Left ventricle myocardium inferior (tissue), 1 donor: ENCODE data around the gene BBS4. TPM values are rescaled to one million over a fixed set of nuclear protein-coding genes. Genes with fewer than 3 reads are reported as not detected.

Source experiments
- DNase-seq: peaks from one replicate; pipeline ENCODE4 v3.0.0-alpha.2; 2020
- H3K27ac ChIP-seq: fragments of 200-600 bp; replicated peaks from 2 replicates; pipeline ENCODE4 v1.8.0; 2021
- H3K27me3 ChIP-seq: fragments of 200-600 bp; 2 replicates; pipeline ENCODE4 v1.8.0; 2021; ENCODE audit warnings: low read depth
- H3K36me3 ChIP-seq: fragments of 200-600 bp; 2 replicates; pipeline ENCODE4 v1.8.0; 2021
- H3K4me1 ChIP-seq: fragments of 200-600 bp; 2 replicates; pipeline ENCODE4 v1.8.0; 2021
- H3K4me3 ChIP-seq: fragments of 200-600 bp; 2 replicates; pipeline ENCODE4 v1.8.0; 2021; ENCODE audit warnings: mild to moderate bottlenecking, moderate library complexity
- H3K9me3 ChIP-seq: fragments of 200-600 bp; replicated peaks from 2 replicates; pipeline ENCODE4 v1.8.0; 2021
- intact Hi-C: fragments of 100-400 bp; cut with micrococcal nuclease; formaldehyde crosslinking; loops from one replicate; pipeline ENCODE4 v1.11.0; 2022
- total RNA-seq: library from RNA; stranded (reverse); fragmentation: NEBNext Ultra II Directional; extraction: Animal tissue kit (Norgen Biotek cat#: 25700); gene quantifications from one replicate; pipeline ENCODE4 v1.2.1, GENCODE V29; 2021
- TF ChIP-seq, protein P1 (sequence below): fragments of 200-600 bp; IDR thresholded peaks from 2 replicates; pipeline ENCODE4 v1.8.0; 2021; ENCODE audit warnings: antibody characterized with exemption, mild to moderate bottlenecking, borderline replicate concordance
- donor health status: DM: no; HTN: yes; CAD: no; lungs with severe emphysema.

BBS4 gene
- total RNA-seq, 1 donor from 2014 or later = 11.8 TPM

DNA sequence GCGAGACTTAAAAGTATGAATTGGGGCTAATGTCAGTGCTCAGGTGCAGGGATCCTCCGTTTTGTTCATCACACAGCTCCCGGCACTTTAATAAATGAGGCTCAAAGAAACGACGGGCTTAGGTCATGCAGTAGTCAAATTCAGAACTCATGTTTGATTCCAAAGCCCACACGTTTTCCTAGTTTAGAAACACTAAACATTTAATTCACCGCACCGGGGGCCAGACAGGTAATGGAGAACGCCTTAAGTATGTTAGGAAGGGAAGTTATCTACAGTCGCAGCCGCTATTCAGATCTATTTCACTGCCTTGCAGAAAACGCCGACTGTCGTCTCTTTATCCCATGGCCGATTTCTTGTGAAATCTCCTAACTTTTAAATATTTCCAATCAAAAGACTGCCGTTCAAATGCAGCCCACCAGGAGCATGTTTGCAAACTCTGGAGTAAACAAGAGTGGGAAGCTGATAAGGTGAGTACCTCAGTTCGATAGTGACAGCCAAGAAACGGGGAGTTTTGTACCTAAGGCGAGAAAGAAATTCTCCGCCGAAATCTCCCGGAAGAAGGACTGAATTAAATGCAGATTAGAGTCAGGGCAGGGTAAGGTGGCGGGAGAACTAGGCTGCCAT, 594 bp upstream of the BBS4 start:
- intact Hi-C loops = no loop called here
- TF ChIP-seq, protein P1, sequence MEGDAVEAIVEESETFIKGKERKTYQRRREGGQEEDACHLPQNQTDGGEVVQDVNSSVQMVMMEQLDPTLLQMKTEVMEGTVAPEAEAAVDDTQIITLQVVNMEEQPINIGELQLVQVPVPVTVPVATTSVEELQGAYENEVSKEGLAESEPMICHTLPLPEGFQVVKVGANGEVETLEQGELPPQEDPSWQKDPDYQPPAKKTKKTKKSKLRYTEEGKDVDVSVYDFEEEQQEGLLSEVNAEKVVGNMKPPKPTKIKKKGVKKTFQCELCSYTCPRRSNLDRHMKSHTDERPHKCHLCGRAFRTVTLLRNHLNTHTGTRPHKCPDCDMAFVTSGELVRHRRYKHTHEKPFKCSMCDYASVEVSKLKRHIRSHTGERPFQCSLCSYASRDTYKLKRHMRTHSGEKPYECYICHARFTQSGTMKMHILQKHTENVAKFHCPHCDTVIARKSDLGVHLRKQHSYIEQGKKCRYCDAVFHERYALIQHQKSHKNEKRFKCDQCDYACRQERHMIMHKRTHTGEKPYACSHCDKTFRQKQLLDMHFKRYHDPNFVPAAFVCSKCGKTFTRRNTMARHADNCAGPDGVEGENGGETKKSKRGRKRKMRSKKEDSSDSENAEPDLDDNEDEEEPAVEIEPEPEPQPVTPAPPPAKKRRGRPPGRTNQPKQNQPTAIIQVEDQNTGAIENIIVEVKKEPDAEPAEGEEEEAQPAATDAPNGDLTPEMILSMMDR = no peak
- H3K4me3 ChIP-seq = peak overlapping the region; percentile 81
- H3K36me3 ChIP-seq = no peaks in the 10 kb centered on the region
- H3K27ac ChIP-seq = peak overlapping the region; percentile 90
- H3K9me3 ChIP-seq = no peaks in the 10 kb centered on the region
- no peaks in the 10 kb centered on the region for H3K27me3 ChIP-seq
- DNase-seq = no peak
- H3K4me1 ChIP-seq = peaks cover 25% of the 10 kb centered on the region

DNA sequence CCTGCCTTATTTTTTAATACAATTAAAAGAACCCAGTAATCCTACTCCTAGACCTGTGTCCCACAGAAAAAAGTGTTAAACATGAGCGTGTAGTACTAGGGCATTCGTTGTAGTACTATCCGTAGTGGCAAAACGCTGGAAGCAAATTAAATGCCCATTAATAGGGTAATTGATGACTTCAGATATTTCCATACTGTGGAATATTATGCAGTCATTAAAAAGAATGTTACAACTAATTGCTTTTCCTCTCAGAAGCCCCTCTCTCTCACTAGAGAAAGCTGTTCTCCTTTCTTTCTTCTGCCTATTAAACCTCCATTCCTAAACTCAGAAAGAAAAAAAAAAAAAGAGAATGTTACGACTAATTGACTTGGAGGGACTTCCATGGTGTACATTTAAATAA, 2.7 kb downstream of the BBS4 start:
- intact Hi-C loops = no loop called here
- Histone ChIP-seq H3K27me3 (no peaks in the 10 kb centered on the region), H3K9me3 (no peaks in the 10 kb centered on the region), H3K4me1 (peaks cover 25% of the 10 kb centered on the region), H3K27ac (no peak overlapping the region), H3K36me3 (no peaks in the 10 kb centered on the region), H3K4me3 (no peak overlapping the region)
- TF ChIP-seq, protein P1 = no peak
- DNase-seq = no peak

DNA sequence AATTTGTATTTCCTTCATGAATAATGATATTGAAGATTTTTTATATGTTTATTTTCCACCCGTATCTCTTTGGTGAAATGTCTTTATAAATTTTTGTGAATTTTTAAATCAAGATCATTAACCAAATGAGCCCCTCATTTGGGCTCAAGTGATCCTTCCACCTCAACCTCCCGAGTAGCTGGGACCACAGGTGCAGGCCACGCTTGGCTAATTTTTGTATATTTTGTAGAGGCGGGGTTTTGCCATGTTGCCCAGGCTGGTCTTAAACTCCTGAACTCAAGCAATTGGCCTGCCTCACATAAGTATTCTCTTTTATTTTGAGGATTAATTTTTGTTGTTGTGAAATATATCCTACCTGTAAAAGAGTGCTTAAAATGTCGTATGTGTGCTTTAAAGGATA, 4.9 kb downstream of the BBS4 start:
- no peak for DNase-seq
- Histone ChIP-seq H3K9me3 (no peaks in the 10 kb centered on the region), H3K36me3 (no peaks in the 10 kb centered on the region), H3K27me3 (no peaks in the 10 kb centered on the region), H3K4me1 (peaks cover 16% of the 10 kb centered on the region), H3K27ac (no peak overlapping the region), H3K4me3 (no peak overlapping the region)
- intact Hi-C loops = no loop called here
- TF ChIP-seq, protein P1 = no peak

DNA sequence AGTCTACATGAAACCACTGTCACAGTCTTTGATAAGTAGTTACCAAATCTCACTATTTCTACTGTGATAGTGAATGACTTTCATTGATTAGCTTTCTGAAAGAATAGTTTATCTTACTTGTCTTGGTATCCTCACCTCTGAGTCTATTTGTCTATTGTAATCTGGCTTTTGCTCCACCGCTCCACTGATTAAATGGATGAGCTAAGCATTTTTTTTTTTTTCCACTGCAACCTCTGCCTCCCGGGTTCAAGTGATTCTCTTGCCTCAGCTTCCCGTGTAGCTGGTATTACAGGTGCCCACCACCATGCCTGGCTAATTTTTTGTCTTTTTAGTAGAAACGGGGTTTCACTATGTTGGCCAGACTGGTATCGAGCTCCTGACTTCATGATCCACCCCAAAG, 12.9 kb downstream of the BBS4 start:
- H3K27me3 ChIP-seq = no peaks in the 10 kb centered on the region
- TF ChIP-seq, protein P1 = no peak
- no peak for DNase-seq
- no peaks in the 10 kb centered on the region for H3K4me1 ChIP-seq
- no peak overlapping the region for H3K4me3 ChIP-seq
- no peak overlapping the region for H3K27ac ChIP-seq
- no peaks in the 10 kb centered on the region for H3K9me3 ChIP-seq
- H3K36me3 ChIP-seq = no peaks in the 10 kb centered on the region
- intact Hi-C loops = no loop called here

DNA sequence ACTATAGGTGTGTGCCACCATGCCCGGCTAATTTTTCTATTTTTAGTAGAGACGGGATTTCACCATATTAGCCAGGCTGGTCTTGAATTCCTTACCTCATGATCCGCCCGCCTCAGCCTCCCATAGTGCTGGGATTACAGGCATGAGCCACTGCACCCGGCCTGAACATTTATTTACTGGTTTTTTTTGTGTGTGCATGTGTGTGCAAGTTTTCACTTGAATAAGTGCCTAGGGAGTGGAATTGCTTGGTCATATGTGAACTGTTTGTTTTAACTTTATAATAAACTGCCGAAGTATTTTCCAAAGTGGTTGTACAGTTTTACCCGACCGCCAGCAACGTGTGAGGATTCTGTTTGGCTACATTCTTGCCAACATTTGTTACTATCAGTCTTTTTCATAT, 14.1 kb downstream of the BBS4 start:
- Histone ChIP-seq H3K36me3 (no peaks in the 10 kb centered on the region), H3K4me3 (no peak overlapping the region), H3K4me1 (no peaks in the 10 kb centered on the region), H3K9me3 (no peaks in the 10 kb centered on the region), H3K27ac (no peak overlapping the region), H3K27me3 (no peaks in the 10 kb centered on the region)
- no peak for DNase-seq
- intact Hi-C loops = no loop called here
- TF ChIP-seq, protein P1 = no peak
